Subcutaneous adipose tissue (tissue), 4 donors: ENCODE measurements around the gene GCH1. TPM values are rescaled to one million over a fixed set of nuclear protein-coding genes. Genes with fewer than 3 reads are reported as not detected.

Experiments
- total RNA-seq, 4 donors: library from RNA; depleted of rRNA; stranded (reverse); fragments of >200 nt; gene quantifications; one replicate each; pipeline ENCODE4 v1.1.0, GENCODE V29; 2016
- TF ChIP-seq, protein P1 (sequence below): fragments of 450-650 bp; IDR thresholded peaks from one replicate; pipeline ENCODE4 v1.5.1; 2016; ENCODE audit warnings: low read depth, mild to moderate bottlenecking, control low read depth, antibody characterized with exemption, moderate library complexity

The GCH1 gene
- total RNA-seq, 4 donors from 2014 or later = 2.6 to 7.6 (median 4.9) TPM

- TF ChIP-seq, protein P1, sequence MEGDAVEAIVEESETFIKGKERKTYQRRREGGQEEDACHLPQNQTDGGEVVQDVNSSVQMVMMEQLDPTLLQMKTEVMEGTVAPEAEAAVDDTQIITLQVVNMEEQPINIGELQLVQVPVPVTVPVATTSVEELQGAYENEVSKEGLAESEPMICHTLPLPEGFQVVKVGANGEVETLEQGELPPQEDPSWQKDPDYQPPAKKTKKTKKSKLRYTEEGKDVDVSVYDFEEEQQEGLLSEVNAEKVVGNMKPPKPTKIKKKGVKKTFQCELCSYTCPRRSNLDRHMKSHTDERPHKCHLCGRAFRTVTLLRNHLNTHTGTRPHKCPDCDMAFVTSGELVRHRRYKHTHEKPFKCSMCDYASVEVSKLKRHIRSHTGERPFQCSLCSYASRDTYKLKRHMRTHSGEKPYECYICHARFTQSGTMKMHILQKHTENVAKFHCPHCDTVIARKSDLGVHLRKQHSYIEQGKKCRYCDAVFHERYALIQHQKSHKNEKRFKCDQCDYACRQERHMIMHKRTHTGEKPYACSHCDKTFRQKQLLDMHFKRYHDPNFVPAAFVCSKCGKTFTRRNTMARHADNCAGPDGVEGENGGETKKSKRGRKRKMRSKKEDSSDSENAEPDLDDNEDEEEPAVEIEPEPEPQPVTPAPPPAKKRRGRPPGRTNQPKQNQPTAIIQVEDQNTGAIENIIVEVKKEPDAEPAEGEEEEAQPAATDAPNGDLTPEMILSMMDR = no peak
Observed at GRCh38 chr14:54906075-54906474, 3.4 kb upstream of the GCH1 start.

GRCh38 chr14:54902143-54902520, 494 bp downstream of the GCH1 start:
- TF ChIP-seq, protein P1 = no peak

- TF ChIP-seq, protein P1 = no peak
Observed at GRCh38 chr14:54901380-54902142, 1.1 kb downstream of the GCH1 start.

GRCh38 chr14:54899573-54899972, 3.1 kb downstream of the GCH1 start:
- TF ChIP-seq, protein P1 = no peak

DNA sequence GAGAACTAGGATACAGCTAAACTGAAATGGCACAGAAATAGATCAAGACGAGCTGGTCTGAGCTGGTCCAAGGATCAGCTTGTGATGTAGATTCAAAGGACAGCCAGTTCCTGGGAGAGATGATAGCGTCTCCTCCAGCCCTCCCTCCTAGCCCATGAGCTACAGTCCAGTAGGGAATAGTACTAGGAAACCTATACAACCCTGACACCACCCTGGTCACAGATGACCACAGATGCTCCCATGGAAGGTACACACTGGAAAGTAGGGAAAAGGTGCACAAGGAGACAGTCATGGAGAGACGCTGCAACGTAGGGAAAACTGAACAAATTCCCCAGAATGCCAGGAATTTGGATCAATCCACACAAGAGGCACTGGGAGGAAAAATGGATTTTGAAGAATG, 6.9 kb downstream of the GCH1 start:
- TF ChIP-seq, protein P1 = no peak

DNA sequence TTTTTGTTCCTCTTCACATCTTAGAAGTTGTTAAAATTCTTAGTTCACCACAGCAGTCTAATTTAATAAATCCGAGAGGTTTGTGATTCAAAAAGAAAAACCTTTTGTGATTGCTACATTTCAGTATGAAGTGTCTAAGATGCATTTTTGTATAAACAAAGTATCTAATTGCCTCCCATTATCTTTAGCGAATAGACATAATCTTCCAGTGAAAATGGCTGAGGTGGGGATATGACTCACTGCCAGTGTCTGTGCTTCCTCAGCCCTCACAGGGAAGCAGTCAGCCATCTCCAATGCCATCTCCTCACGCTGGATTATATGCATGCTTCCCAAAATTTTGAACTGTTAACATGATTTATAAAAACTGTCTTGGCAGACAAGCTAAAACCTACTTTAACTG, 7.6 kb downstream of the GCH1 start:
- TF ChIP-seq, protein P1 = no peak

- TF ChIP-seq, protein P1 = no peak
Observed at GRCh38 chr14:54893151-54893760, 9.4 kb downstream of the GCH1 start.
